GM19351 (cell line): Measurements from ENCODE around the gene MAN2B2.

ENCODE experiments used
- ATAC-seq: cut with Tn5 transposase; IDR thresholded peaks from one replicate; pipeline ENCODE4 v1.9.1; 2021; ENCODE audit warnings: mild to moderate bottlenecking, moderate library complexity; ENCODE audit not compliant: unreplicated experiment

MAN2B2 gene

DNA sequence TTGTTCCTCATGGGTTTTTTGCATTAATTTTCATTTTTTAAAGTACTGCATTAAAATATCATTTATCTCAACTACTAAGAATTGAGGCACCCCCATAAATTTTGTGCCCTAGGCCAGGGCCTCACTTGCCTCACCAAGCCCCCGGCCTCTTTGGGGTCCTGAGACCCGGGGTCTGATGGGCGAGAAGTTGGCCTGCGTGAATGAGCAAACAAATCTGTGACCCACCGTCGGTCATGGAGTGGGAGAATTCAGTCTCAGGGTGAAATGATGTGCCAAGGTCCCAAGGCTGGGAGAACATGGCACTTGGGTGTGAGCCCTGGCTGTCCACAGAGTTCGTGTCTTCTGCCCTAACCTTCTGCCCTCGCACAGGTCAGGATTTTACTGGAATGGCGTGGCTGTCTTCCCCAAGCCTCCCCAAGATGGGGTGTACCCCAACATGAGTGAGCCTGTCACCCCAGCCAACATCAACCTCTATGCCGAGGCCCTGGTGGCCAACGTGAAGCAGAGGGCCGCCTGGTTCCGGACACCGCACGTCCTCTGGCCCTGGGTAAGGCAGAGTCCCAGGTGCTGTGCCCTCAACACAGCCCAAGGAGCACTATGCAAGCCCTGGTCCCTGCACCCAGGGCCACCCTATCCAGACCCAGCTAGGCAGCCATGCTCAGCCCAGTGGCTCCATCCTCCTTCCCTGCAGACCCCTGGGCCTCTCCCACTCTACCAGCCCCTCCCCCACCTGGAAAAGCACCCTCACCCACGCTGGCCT, 18.0 kb downstream of the MAN2B2 start:
- no peak for ATAC-seq

DNA sequence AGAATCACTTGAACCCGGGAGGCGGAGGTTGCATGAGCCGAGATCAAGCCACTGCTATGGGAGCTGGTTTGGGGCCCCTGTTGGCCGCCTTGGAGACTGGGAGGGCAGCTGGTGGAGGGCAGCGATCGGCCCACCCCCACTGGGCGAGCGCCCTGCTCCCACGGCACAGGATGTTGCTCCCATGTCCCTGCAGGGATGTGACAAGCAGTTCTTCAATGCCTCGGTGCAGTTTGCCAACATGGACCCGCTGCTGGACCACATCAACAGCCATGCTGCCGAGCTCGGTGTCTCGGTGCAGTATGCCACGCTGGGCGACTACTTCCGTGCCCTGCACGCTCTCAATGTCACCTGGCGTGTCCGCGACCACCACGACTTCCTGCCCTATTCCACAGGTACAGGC, 19.4 kb downstream of the MAN2B2 start:
- ATAC-seq = no peak

DNA sequence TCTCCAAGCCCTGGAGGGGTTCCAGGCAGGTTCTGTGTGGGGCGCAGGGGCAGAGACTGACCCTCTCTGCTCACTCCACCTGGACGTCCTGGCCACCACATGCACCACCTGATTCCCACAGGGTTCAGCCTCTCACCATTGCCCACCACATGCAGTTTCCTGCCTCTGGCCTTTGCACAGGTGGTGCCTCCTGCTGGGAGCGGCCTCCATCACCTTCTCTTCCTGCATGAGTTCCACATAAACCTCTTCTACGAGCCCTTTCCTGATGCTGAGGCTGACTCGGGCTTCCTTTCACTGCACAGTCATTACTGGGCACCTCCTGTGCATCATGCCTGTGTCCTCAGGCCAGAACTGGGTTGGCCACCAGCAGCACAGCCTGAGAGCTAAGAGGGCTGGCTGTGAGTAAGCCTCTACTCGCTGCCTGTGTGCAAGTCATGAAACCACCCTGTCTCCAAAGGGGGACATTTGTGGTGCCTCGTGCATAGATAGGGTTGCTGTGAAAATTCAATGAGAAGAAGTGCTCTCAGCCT, 19.9 kb downstream of the MAN2B2 start:
- ATAC-seq = no peak

DNA sequence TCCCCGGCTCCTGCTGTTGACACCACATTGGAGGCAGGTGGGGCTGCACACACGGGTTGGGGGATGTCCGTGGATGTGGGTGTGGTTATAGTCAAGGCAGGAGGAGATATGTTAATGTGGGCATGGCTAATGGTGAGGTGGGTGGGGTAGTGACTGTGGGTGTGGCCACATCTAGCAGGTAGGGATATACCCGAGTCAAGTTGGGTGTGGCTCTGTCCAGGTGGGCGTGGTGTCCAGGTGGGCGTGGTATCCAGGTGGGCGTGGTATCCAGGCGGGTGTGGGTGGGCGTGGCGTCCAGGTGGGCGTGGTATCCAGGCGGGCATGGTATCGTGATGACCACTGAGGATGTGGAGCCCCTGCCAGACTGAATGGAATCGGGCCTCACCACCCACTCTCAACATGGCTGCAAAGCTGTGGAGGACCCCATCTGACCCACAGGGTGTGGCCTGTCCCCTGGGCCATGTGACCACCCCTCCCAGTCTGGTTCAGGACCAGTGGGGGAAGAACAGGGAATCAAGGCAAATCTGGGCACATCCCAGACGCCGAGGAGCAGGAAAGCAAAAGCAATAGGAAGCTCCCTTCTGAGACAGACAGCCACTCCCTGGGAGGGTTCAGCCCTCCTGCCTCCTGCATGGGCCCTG, 21.0 kb downstream of the MAN2B2 start:
- no peak for ATAC-seq

DNA sequence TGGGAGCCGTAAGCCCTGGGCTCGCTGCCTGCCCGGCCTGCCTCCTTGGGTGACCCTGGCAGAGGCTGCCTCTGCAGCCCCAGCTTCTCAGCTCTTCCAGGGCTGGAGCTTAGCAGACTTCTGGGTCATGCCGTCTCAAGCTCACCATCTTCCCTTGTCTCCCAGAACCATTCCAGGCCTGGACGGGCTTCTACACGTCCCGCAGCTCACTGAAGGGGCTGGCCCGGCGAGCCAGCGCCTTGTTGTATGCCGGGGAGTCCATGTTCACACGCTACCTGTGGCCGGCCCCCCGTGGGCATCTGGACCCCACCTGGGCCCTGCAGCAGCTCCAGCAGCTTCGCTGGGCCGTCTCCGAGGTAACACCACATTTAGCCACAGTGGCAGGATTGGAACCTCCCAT, 22.0 kb downstream of the MAN2B2 start:
- ATAC-seq = no peak

DNA sequence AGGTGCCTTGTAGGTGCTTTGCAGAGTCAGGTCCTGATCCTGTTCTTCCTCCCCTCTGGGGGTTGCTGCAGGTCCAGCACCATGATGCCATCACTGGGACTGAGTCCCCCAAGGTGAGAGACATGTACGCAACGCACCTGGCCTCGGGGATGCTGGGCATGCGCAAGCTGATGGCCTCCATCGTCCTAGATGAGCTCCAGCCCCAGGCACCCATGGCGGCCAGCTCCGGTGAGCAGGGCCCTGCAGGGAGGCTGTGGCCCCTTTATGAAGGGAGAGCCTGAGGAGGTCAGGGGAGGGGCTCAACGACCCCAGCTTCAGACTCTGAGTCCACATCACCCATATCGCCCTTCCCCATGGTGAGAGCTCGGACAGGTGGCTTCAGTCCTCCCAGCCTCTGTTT, 23.1 kb downstream of the MAN2B2 start:
- ATAC-seq = no peak

DNA sequence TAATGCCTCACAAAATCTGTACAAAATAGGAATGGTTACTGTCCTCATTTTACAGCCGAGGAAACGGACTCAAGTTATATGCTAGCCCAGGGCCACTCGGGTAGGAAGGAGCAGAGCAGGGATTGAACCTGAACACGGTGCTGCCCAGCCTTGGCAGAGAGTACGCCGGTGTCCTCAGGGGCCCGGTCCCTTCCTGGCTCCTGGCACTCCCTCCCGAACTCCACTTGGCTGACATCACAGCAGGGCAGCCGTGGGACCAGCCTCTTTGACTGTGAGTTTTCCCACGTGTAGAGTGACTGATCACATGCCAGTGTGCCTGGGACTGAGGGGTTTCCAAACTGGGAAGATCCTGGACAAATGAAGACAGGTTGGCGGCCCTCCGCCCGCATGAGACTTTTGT, 23.7 kb downstream of the MAN2B2 start:
- no peak for ATAC-seq

DNA sequence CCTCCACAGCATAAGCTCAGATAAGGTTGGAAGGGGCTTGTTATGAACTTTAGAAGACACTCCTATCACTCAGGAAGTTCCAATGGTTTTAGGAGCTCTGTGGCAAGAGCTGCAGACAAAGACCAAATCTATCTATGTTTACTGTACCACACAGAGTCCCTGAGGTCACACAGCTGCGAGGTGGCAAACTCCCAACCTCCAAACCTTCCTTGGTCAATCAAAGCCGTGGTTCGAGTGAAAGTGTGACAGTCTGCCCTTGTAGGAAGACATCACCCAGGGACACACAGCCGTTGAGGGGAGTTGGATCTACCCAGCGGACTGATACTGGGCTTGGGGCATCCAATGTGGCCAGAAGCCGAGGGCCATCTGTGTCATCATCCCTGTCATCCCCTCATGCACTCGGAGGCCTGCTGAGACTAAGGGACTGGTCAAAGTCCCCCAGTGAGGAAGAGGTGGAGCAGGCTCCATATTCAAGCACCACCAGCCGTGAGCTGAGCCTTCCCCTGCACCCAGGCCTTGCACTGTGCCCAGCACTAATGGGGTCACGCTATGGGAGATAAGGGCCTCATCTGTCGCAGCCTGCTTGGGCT, 26.8 kb downstream of the MAN2B2 start:
- no peak for ATAC-seq

DNA sequence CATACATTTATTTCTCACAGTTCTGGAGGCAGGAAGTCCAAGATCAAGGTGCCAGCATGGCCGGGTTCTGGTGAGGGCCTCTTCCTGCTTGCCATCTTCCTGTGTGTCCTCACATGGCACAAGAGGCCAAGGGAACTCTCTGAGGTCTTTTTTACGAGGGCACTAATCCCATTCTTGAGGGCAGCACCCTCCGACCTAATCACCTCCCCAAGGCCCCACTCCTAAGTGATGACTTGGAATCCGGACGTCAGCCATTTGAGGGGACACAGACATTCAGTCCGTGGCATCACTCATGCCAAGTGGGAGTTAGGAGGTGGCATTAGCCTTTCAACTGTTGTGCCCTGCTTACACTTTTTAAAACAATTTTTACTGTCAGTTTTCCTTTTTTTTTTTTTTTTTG, 27.3 kb downstream of the MAN2B2 start:
- ATAC-seq = no peak

DNA sequence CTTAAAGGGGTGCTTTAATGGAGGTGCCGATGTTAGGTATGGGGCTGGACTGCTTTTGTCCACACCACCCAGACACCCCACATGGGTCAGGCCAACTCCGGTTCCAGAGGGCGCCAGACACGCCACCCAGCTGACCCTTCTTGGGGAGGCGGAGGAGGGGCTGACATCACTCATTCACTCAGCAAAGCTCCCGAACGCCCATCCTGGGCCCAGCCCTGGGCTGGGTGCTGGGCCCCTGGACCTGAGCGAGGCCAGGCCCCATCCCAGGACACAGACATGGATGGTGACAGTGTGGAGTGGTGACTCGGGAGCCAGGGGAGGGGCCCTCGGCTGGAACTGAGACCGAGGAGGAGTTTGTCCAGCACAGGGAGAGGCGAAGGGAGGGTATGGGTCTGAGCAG, 28.1 kb downstream of the MAN2B2 start:
- no peak for ATAC-seq

DNA sequence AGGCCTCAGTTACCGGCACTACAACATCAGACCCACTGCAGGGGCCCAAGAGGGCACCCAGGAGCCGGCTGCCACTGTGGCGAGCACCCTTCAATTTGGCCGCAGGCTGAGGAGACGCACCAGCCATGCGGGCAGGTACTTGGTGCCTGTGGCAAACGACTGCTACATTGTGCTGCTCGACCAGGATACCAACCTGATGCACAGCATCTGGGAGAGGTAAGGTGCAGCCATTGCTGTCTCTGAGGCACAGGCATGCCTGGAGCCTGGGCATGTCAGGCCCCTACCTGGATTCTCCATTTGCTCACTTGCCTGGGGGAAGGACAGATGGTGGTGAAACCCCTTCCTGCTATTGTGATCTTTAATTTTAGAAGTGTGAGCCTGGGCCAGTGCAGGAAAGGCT, 30.1 kb downstream of the MAN2B2 start:
- no peak for ATAC-seq

DNA sequence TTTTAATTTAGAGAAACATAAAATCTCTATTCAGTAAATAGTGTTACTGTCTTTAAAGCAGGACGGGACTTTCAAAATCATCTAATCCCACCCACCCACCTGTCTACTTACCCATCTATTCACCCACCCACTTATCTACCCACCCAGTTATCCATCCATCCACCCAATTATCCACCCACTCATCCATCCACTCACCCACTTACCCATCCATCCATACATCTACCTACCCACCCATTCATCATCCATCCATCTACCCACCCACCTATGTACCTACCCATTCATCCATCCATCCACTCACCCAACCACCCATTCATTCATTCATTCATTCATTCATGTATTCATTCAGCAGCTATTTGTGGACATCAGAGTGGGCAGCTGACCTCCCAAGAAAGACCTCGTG, 30.6 kb downstream of the MAN2B2 start:
- no peak for ATAC-seq

DNA sequence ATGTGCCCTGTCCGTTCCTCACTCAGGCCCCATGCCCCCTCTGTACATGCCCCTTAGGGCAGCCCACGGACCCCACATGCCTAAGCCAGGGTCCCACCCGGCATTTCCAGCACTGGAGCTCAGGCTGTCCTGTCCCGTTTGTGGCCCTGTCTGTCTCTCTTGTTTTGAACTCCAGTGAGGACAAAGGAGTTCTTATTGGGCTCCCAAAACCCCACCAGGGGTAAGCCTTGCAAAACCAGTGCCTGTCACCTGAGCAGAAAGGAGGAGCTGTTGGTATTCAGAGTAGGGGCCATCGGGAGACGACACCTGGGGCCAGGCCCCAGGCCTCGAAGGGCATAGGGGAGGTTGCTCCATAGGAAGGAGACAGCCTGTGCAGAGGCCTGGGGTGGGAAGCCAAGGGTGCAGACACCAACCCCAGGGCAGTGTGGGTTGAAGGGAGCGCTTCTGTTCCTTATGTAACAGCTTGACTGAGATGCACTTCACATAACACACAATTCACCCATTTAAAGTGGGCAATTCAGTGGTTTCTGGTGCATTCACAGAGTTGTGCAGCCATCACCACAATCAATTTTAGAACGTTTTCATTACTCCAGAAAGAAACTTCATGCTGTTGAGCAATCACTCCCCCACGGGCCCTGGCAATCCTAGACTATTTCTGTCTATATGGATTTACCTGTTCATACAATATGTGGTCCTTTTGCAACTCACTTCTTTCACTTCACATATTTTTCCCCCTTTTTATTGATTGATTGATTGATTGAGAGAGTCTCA, 31.7 kb downstream of the MAN2B2 start:
- ATAC-seq = no peak

DNA sequence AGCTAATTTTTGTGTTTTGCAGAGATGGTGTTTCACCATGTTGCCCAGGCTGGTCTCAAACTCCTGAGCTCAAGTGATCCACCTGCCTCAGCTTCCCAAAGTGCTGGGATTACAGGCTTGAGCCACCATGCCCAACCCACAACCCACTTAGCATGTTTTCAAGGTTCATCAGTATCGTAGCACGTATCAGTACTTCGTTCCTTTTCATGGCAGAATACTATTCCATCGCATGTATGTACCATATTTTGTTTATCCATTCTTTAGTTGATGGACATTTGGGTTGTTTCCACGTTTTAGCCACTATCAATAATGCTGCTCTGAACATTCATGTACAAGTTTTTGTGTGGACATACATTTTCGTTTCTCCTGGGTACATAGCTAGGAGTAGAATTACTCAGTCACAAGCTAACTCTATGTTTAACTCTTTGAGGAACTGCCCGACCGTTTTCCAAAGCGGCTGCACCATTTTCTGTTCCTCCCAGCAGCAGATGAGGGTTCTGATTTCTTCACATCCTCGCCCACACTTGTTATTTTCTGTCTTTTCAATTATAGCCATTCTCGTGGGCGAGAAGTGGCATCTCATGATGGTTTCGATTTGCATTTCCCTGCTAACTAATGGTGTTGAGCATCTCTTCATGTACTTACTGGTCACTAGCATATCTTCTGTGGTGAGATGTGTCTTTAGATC, 32.5 kb downstream of the MAN2B2 start:
- ATAC-seq = no peak

DNA sequence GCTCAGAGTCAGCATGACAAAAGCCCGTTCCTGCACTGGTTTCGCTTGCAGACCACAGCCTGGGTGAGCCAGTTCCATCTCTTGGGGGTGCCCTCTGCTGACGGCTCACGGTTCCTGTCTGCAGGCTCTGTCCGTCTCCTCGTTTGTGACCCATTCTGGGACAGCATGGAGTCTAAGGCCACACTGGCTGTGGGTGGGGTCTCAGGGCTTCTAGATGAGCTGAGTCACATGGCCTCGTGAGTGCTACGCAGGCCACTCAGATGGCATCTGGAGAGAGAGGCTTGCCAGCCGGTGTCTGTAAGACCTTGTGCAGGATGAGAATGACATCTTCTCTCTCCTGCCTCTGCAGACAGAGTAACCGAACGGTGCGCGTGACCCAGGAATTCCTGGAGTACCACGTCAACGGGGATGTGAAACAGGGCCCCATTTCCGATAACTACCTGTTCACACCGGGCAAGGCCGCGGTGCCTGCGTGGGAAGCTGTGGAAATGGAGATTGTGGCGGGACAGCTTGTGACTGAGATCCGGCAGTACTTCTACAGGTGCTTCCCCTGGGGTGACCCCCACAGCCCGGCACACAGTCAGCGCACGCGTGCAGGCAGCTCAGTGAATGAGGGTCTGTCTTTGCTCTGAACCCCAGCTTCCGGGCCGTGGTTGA, 33.9 kb downstream of the MAN2B2 start:
- no peak for ATAC-seq

DNA sequence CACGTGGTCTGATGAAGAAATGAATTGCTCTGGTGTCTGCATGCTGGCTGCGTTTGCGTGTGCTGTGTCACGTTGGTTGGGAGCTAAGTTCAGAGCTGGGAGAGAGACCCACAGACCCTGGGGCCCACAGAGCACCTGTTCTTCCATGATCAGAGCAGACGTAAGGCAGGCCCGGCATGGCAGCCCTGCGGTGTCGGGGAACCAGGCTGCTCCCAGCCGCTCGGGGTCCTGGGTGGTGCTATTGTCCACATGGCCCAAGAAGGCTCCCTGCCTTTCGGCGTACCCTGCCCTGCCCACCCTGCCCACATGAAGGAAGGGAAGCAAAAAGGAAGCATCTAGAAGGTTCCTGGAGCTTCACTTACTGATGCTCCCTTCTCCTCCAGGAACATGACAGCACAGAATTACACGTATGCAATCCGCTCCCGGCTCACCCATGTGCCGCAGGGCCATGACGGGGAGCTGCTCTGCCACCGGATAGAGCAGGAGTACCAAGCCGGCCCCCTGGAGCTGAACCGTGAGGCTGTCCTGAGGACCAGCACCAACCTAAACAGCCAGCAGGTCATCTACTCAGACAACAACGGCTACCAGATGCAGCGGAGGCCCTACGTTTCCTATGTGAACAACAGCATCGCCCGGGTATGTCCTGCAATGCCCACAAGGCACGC, 34.6 kb downstream of the MAN2B2 start:
- ATAC-seq = no peak

DNA sequence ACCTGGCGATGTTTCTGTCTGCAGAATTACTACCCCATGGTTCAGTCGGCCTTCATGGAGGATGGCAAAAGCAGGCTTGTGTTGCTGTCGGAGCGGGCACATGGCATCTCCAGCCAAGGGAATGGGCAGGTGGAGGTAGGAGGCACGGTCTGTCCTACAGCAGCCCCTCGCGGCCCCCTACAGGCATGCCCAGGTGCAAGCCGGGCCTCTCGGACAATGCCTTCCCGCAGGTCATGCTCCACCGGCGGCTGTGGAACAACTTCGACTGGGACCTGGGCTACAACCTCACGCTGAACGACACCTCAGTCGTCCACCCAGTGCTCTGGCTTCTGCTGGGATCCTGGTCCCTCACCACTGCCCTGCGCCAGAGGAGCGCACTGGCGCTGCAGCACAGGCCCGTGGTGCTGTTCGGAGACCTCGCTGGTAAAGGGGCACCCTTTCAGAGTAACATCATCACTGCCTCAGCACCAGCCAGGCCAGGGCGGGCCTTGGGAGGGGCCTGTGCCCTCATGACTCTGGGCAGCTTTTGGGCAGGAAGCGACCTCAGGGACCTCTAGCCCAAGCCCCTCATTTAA, 36.0 kb downstream of the MAN2B2 start:
- no peak for ATAC-seq

DNA sequence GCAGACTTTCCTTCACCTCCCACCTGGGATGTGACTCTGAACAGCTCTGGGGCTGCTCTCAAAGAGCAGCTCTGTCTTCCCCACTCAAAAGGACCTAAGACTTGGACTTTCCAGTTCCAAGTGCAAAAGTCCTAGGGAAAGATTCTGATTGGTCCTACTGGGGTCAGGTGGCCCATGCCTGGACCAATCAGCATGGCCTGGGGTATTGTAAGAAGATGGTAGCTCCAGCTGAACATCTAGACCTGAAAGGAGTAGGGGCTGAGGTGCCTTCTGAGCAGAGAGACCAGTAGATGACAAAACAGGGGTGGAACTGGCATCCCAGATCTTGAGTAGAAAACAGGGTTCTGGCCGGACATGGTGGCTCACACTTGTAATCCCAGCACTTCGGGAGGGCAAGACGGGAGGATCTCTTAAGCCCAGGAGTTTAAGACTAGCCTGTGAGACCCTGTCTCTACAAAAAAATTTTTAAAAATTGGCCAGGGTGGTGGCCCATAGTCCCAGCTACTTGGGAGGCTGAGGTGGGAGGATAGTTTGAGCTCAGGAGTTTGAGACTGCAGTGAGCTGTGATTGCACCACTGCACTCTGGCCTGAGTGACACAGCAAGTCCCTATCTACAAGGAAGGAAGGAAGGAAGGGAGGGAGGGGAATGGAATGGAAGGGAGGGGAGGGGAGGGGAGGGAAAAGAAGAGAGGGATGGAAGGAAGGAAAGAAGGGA, 38.1 kb downstream of the MAN2B2 start:
- no peak for ATAC-seq
